GM21737 (cell line): Measurements from ENCODE around the gene ACKR2.
"Not testable (repeated sequence)": the region's sequence is repeated elsewhere in the genome, so short reads cannot be mapped to it uniquely, and the experiment has no call there.

Experiments used
- ATAC-seq: cut with Tn5 transposase; IDR thresholded peaks from one replicate; pipeline ENCODE4 v1.9.1; 2021; ENCODE audit warnings: mild to moderate bottlenecking, moderate library complexity; ENCODE audit not compliant: unreplicated experiment

ACKR2 gene

GRCh38 chr3:42855219-42855546, 45.9 kb downstream of the ACKR2 start:
- ATAC-seq = no peak

- no peak for ATAC-seq
Measured at GRCh38 chr3:42855547-42856380, 46.5 kb downstream of the ACKR2 start.

DNA sequence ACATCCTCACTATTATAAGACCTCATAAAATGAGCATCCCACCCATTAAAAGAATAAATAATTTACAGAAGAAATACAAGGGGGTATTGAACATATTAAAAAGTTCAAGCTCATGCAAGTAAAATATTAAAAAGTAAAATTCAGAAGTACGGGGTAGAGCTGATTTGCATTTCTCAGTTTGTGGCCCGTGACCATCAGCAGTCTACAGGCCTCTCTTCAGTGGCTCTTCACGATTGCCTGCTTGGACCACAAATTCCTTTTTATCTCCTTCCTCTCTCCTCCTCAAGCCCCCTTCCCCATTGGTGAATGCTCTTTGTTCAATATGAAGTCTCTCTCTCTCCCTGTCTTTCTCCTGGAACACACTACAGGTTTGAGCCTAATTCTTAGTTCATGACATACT, 47.3 kb downstream of the ACKR2 start:
- ATAC-seq = no peak

- no peak for ATAC-seq
Measured at GRCh38 chr3:42864321-42864950, 55.2 kb downstream of the ACKR2 start.

- no peak for ATAC-seq
Measured at GRCh38 chr3:42865256-42865655, 56.0 kb downstream of the ACKR2 start.

DNA sequence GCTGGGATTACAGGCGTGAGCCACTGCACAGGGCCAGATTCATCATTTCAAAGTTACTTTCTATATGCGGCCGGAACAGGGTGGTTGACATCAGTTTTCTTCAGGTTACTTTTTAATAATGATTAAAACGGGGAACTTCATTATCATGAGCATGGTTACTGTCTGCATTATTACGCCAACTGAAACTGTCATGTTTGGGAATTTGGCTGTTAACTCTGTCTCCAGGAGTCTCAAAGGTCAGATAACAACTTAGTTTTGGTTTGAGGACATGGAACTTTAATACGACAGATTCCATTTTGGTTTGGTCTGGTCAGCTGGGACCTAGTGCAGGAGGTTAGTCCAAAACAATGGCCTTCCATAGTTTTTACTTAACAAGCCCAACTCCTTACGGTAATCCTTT, 57.9 kb downstream of the ACKR2 start:
- ATAC-seq = no peak

DNA sequence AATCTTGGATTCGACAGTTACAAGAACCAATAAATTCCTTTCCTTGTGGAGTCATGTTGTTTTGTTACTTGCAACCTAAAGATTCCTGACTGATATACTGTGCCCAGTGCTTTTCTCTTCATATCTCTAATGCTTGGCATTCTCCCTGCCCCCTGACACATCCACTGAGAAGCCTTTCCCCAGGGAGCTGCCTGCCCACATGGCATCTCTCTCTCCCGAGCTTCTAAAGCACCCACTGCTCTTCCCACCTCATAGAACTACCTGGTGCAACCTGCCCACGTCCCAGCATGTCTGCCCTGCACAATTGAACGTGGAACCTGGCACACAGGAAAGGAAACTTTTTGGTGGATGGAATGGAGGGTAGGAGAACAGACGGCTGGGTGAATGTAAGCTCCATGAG, 59.6 kb downstream of the ACKR2 start:
- no peak for ATAC-seq

DNA sequence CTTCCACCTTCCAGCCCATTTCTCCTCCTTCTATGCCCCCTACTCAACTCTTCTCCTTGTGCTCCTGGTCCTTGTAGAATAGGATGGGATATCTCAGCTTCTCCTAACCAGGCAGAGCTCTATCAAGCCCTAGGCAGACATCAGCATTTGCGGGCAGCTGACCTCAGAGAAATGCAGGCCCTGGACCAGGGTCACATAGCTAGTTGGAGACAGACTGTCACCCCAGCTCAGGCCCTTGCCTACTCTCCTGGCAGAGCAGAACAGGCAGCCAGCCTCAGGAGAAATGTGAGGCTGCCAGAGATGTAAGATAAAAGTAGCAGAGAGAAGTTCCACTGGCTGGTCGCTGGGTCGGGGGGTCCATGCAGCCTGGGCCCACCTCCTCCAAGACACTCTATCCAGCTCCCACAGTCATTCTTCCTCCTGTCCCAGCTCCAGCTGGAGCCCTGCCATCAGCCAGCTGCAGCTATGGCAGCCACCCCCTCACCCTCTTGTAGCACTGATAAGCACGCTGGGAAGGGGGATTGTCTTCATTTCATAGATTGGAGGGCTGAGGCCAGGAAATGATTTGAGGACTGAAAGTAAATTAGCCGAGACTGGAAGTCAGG, 62.4 kb downstream of the ACKR2 start:
- no peak for ATAC-seq

DNA sequence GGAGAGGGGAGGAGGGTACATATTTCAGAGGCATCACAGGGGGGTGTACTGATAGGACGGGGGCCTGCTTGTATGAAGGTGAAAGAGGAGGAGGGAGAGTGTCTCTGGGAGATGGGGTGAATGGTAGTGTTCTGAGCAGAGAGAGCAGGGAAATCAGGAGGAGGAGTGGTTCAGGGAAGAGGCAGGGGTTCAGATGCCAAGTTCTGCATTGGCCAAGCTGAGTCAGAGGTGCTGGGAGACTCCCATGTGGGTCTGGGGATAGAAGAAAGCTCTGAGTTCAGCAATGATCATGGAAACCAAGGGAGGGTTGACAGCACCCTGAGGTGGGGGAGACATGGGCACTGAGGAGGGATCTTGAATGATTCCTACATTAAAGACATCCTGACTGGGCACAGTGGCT, 63.5 kb downstream of the ACKR2 start:
- no peak for ATAC-seq

DNA sequence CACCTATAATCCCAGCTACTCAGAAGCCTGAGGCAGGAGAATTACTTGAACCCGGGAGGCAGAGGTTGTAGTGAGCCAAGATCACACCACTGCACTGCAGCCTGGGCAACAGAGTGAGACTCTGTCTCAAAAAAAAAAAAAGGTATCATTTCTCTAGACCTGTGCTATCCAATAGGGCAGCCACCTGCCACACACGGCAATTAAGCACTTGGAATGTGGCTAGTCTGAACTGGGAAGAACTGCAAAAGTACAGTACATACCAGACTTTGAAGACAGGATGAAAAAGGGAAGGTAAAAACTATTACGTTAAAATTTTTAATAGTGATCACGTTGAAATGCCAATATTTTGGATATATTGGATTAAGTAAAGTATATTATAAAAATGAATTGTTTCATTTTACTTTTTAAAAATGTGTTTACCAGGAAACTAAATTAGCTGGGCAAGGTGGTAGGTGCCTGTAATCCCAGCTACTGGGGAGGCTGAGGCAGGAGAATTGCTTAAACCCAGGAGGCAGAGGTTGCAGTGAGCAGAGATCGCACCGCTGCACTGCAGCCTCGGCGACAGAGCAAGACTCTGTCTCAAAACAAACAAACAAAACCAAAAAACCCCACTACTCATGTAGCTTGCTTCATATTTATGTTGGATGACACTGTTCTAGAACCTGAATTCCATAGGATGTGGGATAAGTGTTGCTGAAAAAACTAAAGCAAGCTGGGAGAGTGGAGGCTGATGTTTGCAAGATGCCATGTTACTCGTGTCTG, 64.2 kb downstream of the ACKR2 start:
- ATAC-seq = no peak

DNA sequence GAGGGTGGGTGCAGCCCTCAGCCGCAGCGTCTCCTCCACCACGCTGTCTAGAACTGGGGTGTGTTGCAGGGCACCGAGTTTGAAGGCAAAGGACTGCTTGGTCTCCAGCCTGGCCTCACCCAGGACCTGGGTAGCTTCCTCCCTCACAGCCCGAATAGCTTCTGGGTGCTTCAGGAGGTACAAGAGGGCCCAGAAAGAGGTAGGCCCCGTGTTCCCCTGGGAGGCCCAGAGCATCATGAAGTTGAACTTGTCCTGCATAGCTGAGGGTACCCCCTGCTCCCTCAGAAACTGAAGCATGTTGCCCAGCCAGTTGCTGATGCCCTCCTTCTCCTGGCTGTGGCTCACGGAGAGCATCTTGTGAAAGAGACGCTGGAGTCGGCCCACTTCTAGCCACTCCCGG, 65.5 kb downstream of the ACKR2 start:
- ATAC-seq = no peak

- no peak for ATAC-seq
Measured at GRCh38 chr3:42875325-42876151, 66.3 kb downstream of the ACKR2 start, which contains the start of gene CYP8B1. TSS of gene CYP8B1 (minus strand) at chr3:42875879. CDS start at chr3:42875816, 63 bp downstream.

- ATAC-seq = no peak
Measured at GRCh38 chr3:42876401-42876800, 67.2 kb downstream of the ACKR2 start.

DNA sequence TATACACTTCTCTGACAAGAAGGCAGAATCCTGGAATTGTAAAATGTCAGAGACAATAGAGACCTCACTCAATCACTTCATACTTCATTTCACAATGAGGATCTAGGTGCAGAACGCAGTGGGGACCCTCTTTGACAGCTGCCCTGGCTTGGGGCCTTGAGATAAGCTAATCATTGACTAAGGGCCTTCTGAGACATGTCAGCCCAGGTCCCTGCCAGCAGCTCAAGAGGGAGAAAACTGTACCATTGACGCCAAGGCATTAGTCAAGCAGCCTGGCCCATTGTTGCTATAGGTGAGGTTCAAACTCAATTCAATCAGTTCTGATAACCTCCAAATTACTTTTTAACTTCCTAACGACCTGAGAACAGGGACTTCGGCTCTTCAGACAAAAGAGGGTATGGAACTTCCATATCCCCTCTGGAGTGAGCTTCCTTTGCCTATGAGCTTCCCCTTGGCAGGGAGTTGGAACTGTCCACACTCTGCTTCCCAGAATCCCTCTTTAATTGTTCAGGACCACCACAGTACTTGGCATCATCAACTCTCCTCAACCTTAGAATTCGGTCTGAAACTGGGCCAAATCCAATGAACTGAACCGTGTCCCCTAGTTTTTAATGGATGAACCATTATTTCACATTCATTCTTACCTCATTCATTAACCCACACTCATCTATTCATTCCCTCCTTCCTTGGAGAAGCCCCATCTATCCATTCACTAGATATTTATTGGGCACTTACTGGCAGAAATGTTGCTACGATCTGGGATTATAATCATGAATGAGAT, 67.9 kb downstream of the ACKR2 start:
- ATAC-seq = no peak

DNA sequence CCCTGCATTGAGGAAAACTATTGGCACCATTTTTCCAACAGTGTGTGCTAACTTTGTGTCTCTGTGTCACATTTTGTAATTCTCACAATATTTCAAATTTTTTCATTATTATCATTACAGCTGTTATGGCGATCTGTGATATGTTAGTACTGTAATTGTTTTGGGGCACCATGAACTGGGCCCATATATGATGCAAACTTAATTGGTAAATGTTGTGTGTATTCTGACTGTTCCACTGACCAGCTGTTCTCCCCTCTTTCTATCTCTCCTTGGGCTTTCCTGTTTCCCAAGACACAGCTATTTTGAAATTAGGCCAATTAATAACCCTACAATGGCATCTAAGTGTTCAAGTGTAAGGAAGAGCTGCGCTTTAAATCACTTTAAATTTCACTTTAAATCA, 68.6 kb downstream of the ACKR2 start:
- no peak for ATAC-seq

DNA sequence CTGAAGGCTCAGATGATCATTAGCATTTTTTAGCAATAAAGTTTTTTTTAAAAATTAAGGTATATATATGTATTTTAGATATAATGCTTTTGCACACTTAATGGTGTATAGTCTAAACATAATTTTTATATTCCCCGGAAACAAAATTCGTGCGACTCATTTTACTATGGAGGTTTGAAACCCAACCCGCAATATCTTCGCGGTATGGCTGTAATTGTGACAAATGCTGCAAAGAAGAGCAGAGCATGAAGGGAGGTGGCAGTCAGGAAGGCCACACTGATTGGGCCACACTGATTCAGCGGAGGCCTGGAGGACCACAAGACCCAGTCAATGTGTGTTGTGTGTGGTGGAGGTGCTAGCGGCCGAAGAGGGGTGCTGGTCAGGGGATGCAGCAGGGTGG, 70.9 kb downstream of the ACKR2 start:
- ATAC-seq = no peak

DNA sequence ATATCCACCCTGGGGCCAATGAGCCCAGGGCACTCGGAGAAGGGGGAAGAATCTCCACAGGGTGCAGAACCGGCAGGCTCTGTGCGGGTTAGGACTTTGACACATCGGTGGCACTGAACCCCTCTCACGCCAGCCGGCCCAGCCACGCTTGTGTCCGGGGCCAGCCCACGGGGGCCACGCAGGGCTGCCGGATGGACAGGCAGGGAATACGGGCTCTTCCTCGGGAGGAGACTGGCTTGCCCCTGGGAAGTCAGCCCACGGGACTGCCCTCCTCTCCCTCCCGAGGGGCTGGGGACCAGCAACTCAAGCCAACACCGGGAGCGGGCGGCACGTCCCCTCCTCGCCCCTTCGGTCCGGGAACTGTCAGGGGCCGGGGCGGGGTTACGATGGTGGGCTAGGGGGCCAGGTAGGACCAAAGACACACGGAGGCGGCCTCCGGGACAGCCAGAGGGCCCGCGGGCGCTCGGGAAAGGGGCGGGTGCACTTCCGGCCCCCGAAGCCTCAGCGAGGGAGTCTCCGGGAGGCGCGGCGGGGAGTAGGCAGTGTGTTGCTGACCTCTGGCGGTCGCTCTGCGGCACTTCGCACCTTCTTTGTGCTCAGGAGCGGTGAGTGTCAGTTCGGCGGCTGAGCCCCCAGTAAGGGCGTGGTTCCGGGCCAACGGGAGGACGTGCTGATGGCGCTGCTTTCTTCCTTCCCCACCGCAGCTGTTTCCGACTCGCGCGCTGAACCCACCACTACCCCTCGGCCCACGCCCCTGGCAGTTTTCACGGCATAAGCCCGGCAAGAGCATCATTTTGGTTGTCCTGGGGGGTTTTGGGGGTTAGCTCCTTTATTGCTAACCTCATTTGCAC, 71.6 kb downstream of the ACKR2 start:
- ATAC-seq = peak; percentile 97

GRCh38 chr3:42883251-42883930, 74.1 kb downstream of the ACKR2 start:
- not testable (repeated sequence) for ATAC-seq
